K562 (cell line): ENCODE results near the gene PPP4R3A. TPM values are rescaled to one million over a fixed set of nuclear protein-coding genes. Genes with fewer than 3 reads are reported as not detected.

ENCODE experiments used
- ATAC-seq: fragments of 200-7000 bp; cut with Tn5 transposase; 3 replicates; pipeline ENCODE4 v1.9.1; 2020; ENCODE audit warnings: moderate library complexity
- BruUV-seq: library from RNA; stranded (reverse); fragments of 400-500 nt; replicated peaks from 2 replicates; lab custom pipeline; 2021; lab: Mats Ljungman, UMichigan
- CTCF ChIA-PET: fragments of 300-600 bp; formaldehyde crosslinking; extraction: SDS; loops from one replicate; lab custom pipeline; 2021; ENCODE audit warnings: low intra/inter-chr PET ratio; lab: Yijun Ruan, JAX
- POLR2A ChIA-PET: fragments of 300-600, 350-650 bp; sonication (Branson Sonifier 250); formaldehyde crosslinking; extraction: SDS; loops from one replicate; lab custom pipeline; 2021; ENCODE audit warnings: antibody characterized with exemption, inconsistent platforms; lab: Yijun Ruan, JAX
- DNase-seq, 4 experiments: peaks; one replicate each; pipeline versions ENCODE4 v3.0.0 to v3.0.0-alpha.2; 2011 to 2018; ENCODE audit warnings: low spot score in 3 of 4, mixed read lengths in 3 of 4; ENCODE audit errors: extremely low read depth in 1 of 4
- FAIRE-seq: peaks from 2 replicates; lab custom pipeline; 2011; peaks lifted over from hg19 to GRCh38; lab: Jason Lieb, UNC
- H2AFZ ChIP-seq: 2 replicates; pipeline ENCODE4 v1.6.0; 2011; ENCODE audit warnings: low read depth, low read length, control low read depth, inconsistent platforms
- H3K27ac ChIP-seq: fragments of 200-600 bp; 3 replicates; pipeline ENCODE4 v1.8.0; 2011; ENCODE audit warnings: low read depth, mild to moderate bottlenecking, control low read depth, inconsistent platforms, low read length, moderate library complexity, mixed read lengths; ENCODE audit errors: extremely low read depth
- H3K27me3 ChIP-seq, 2 experiments: fragments of 300-600 bp in 1 of 2; 2 replicates in 1 of 2; 3 replicates in 1 of 2; pipeline versions ENCODE4 v1.6.0 to v1.8.0; 2011; ENCODE audit warnings: inconsistent platforms in 2 of 2, low read length in 2 of 2, mild to moderate bottlenecking in 1 of 2, mixed read lengths in 1 of 2, moderate library complexity in 1 of 2; ENCODE audit not compliant: control insufficient read depth in 2 of 2, insufficient read depth in 2 of 2
- H3K36me3 ChIP-seq: fragments of 300-600 bp; 3 replicates; pipeline ENCODE4 v1.8.0; 2011; ENCODE audit warnings: mild to moderate bottlenecking, low read length, inconsistent platforms; ENCODE audit not compliant: control insufficient read depth, insufficient read depth
- H3K4me1 ChIP-seq, 2 experiments: fragments of 200-600 bp in 1 of 2; replicated peaks in 1 of 2; 2 replicates in 1 of 2; 3 replicates in 1 of 2; pipeline versions ENCODE4 v1.5.1 to v1.8.0; 2011; ENCODE audit warnings: inconsistent platforms in 2 of 2, low read length in 2 of 2, mild to moderate bottlenecking in 1 of 2, mixed read lengths in 1 of 2, moderate library complexity in 1 of 2; ENCODE audit not compliant: control insufficient read depth in 2 of 2, insufficient read depth in 2 of 2
- H3K4me2 ChIP-seq: 2 replicates; pipeline ENCODE4 v1.6.1; 2011; ENCODE audit warnings: low read length, control low read depth, inconsistent platforms, mixed read lengths; ENCODE audit not compliant: insufficient read depth
- H3K4me3 ChIP-seq: fragments of 200-600 bp; sonication (generic), shearing (Covaris generic); 2 replicates; pipeline ENCODE4 v1.5.1; 2016; ENCODE audit warnings: control low read depth, inconsistent platforms
- H3K79me2 ChIP-seq: fragments of 200-600 bp; 3 replicates; pipeline ENCODE4 v1.8.0; 2011; ENCODE audit warnings: low read length, inconsistent platforms; ENCODE audit not compliant: control insufficient read depth, insufficient read depth
- H3K9ac ChIP-seq, 2 experiments: 2 replicates each; pipeline versions ENCODE4 v1.6.0 to v1.6.1; 2011; ENCODE audit warnings: low read depth in 2 of 2, low read length in 2 of 2, control low read depth in 1 of 2, inconsistent platforms in 1 of 2, mild to moderate bottlenecking in 1 of 2, mixed read lengths in 1 of 2; ENCODE audit not compliant: insufficient read depth in 1 of 2
- H3K9me1 ChIP-seq: one replicate; pipeline ENCODE4 v1.6.0; 2011; ENCODE audit warnings: inconsistent platforms, mild to moderate bottlenecking, low read length, moderate library complexity; ENCODE audit not compliant: control insufficient read depth, insufficient read depth
- H3K9me3 ChIP-seq: replicated peaks from 2 replicates; pipeline ENCODE4 v1.5.1; 2011; ENCODE audit warnings: low read depth, low read length, inconsistent platforms; ENCODE audit not compliant: control insufficient read depth, insufficient read depth
- H4K20me1 ChIP-seq: replicated peaks from 2 replicates; pipeline ENCODE4 v1.6.1; 2011; ENCODE audit warnings: low read length, inconsistent platforms, mixed read lengths; ENCODE audit not compliant: control insufficient read depth, insufficient read depth
- CTCF ChIP-seq, 3 experiments: IDR thresholded peaks in 2 of 3; conservative IDR thresholded peaks in 1 of 3; 2 replicates each; pipeline ENCODE4 v1.5.1; 2011 to 2012; ENCODE audit warnings: low read length in 3 of 3, mild to moderate bottlenecking in 3 of 3, control low read depth in 2 of 3, improper control_type of control experiment in 1 of 3, inconsistent platforms in 1 of 3, low read depth in 1 of 3, mixed read lengths in 1 of 3, moderate library complexity in 1 of 3; ENCODE audit not compliant: insufficient read depth in 2 of 3
- MEIS2 ChIP-seq: fragments of 450-650 bp; IDR thresholded peaks from 2 replicates; pipeline ENCODE4 v1.6.1; 2014; ENCODE audit warnings: mild to moderate bottlenecking; ENCODE audit not compliant: partially characterized antibody
- NFXL1 ChIP-seq: fragments of 450-650 bp; formaldehyde crosslinking; IDR thresholded peaks from 2 replicates; pipeline ENCODE4 v1.4.0; 2021; ENCODE audit warnings: mild to moderate bottlenecking
- NONO ChIP-seq, 2 experiments: fragments of 200-400 bp in 1 of 2; fragments of 450-650 bp in 1 of 2; formaldehyde crosslinking in 1 of 2; IDR thresholded peaks; 2 replicates each; pipeline ENCODE4 v1.6.1; 2017; ENCODE audit warnings: low read depth in 2 of 2, mild to moderate bottlenecking in 2 of 2, moderate library complexity in 2 of 2, low read length in 1 of 2
- RAD21 ChIP-seq, 2 experiments: fragments of 250-450 bp in 1 of 2; fragments of 450-650 bp in 1 of 2; sonication (Bioruptor Pico) in 1 of 2; formaldehyde crosslinking in 1 of 2; IDR thresholded peaks in 1 of 2; conservative IDR thresholded peaks in 1 of 2; 2 replicates each; pipeline versions ENCODE4 v1.4.0 to v1.8.0; 2020 to 2022; ENCODE audit warnings: mild to moderate bottlenecking in 2 of 2, moderate library complexity in 1 of 2
- SRSF7 ChIP-seq: fragments of 200-400 bp; formaldehyde crosslinking; optimal IDR thresholded peaks from 2 replicates; pipeline ENCODE3; 2017; ENCODE audit warnings: mild to moderate bottlenecking, low read depth, low read length
- U2AF2 ChIP-seq: fragments of 200-400 bp; formaldehyde crosslinking; optimal IDR thresholded peaks from 2 replicates; pipeline ENCODE3; 2017; ENCODE audit warnings: low read depth, mild to moderate bottlenecking, low read length
- ZNF507 ChIP-seq: conservative IDR thresholded peaks from 2 replicates; pipeline ENCODE4 v1.6.1; 2017; ENCODE audit warnings: missing genetic modification characterization, missing compliant biosample characterization
- WGBS: fragments of 100-300 bp; shearing (Covaris generic); methylation state at CpG from one replicate; pipeline ENCODE4 v1.1.6; 2016; ENCODE audit warnings: low coverage, mixed read lengths; ENCODE audit not compliant: insufficient coverage; ENCODE audit errors: missing lambda C conversion rate; 5-methylcytosine and 5-hydroxymethylcytosine counted together
- in situ Hi-C: fragments of 300-500 bp; cut with MboI; formaldehyde crosslinking; loops from 4 replicates; pipeline ENCODE4 v1.15.0; 2018; ENCODE audit warnings: inconsistent platforms, mixed read lengths
- intact Hi-C: fragments of 100-400 bp; cut with micrococcal nuclease; formaldehyde crosslinking; loops from 2 replicates; pipeline ENCODE4 v1.14.2; 2022
- polyA plus RNA-seq, 8 experiments: library from polyadenylated mRNA; depleted of rRNA in 4 of 8; stranded (reverse) in 5 of 8; unstranded in 3 of 8; fragments of >200 nt; fragmentation: Nextera tagmentation in 2 of 8; fragmentation: Illumina TruSeq in 1 of 8; extraction: Ambion mirVana in 2 of 8; extraction: Trizol in 1 of 8; gene quantifications; 2 replicates each; pipeline versions ENCODE4 v1.2.1 to v1.2.3, GENCODE V29; 2011 to 2014; ENCODE audit warnings: inconsistent platforms in 1 of 8, missing spikeins in 1 of 8
- total RNA-seq, 7 experiments: library from RNA; depleted of rRNA in 6 of 7; stranded (reverse); fragments of >200 nt in 6 of 7; fragmentation: Illumina TruSeq in 2 of 7; extraction: Trizol in 2 of 7; gene quantifications; 2 replicates each; pipeline versions ENCODE4 v1.2.1 to v1.2.3, GENCODE V29; 2011 to 2021; ENCODE audit warnings: low replicate concordance in 1 of 7

The PPP4R3A gene
- total and polyA plus RNA-seq, 9 of the 15 experiments (the other 6 are each of a cell fraction or from before 2014, with no cell fraction given): 9.5 to 54.9 (median 44.9) TPM

GRCh38 chr14:91484744-91485143, 25.4 kb downstream of the PPP4R3A start:
- H3K27me3 ChIP-seq: no peaks in the 10 kb centered on the region
- no peak for ATAC-seq
- H3K36me3 ChIP-seq: peaks cover 89% of the 10 kb centered on the region
- DNase-seq: no peak
- H3K27ac ChIP-seq: no peak overlapping the region
- CTCF ChIA-PET: no interaction called here
- no peaks in the 10 kb centered on the region for H3K9me3 ChIP-seq
- no peak overlapping the region for H3K4me2 ChIP-seq
- no peak for TF ChIP-seq ZNF507 (tag)
- no peak for TF ChIP-seq SRSF7
- TF ChIP-seq U2AF2: no peak
- WGBS: 69% methylated on average over 2 of the region's 2 CpGs
- POLR2A ChIA-PET: no interaction called here
- H3K9me1 ChIP-seq: no peaks in the 10 kb centered on the region
- FAIRE-seq: no peak
- H4K20me1 ChIP-seq: no peaks in the 10 kb centered on the region; the same call in 1 of the 2 replicates
- intact Hi-C loops (no loop called here), in situ Hi-C loops (no loop called here)
- H3K79me2 ChIP-seq: peaks cover 70% of the 10 kb centered on the region
- H3K4me1 ChIP-seq: no peaks in the 10 kb centered on the region; a peak in 1 of 5 replicates
- H3K4me3 ChIP-seq: no peak overlapping the region
- BruUV-seq: no TSS peak
- no peak overlapping the region for H2AFZ ChIP-seq
- H3K9ac ChIP-seq: no peak overlapping the region

GRCh38 chr14:91484186-91484585, 25.9 kb downstream of the PPP4R3A start:
- Histone ChIP-seq H3K4me2 (no peak overlapping the region), H3K9me1 (no peaks in the 10 kb centered on the region), H3K9me3 (no peaks in the 10 kb centered on the region), H4K20me1 (no peaks in the 10 kb centered on the region; the same call in 1 of the 2 replicates), H3K79me2 (peaks cover 66% of the 10 kb centered on the region), H3K27ac (no peak overlapping the region), H3K36me3 (peaks cover 87% of the 10 kb centered on the region), H3K4me1 (no peaks in the 10 kb centered on the region; a peak in 1 of 5 replicates), H3K4me3 (no peak overlapping the region), H2AFZ (no peak overlapping the region), H3K27me3 (no peaks in the 10 kb centered on the region), H3K9ac (no peak overlapping the region)
- DNase-seq: no peak
- BruUV-seq: no TSS peak
- POLR2A ChIA-PET: no interaction called here
- WGBS: 58% methylated on average over 3 of the region's 3 CpGs
- in situ Hi-C loops (no loop called here), intact Hi-C loops (no loop called here)
- CTCF ChIA-PET: no interaction called here
- FAIRE-seq: peak; percentile 40
- ATAC-seq: 0 out of 3 replicates have a peak, but pooled peaks have one; percentile 47
- peak in 1 of 2 experiments; percentile 45; a peak in 2 of 4 replicates for TF ChIP-seq RAD21 (CRISPR knock-in tag; conservative IDR thresholded peaks at IDR 0.05 in 1 of 2, IDR thresholded peaks at IDR 0.05 in 1 of 2)
- TF ChIP-seq NONO (IDR thresholded peaks at IDR 0.05; ENCODE audit: low read depth in 2 of 2, low read length in 1 of 2): no peak
- TF ChIP-seq NFXL1 (CRISPR knock-in tag): no peak
- TF ChIP-seq MEIS2: peak; percentile 23
- TF ChIP-seq CTCF (IDR thresholded peaks at IDR 0.05 in 2 of 3, conservative IDR thresholded peaks at IDR 0.05 in 1 of 3; ENCODE audit: insufficient read depth in 2 of 3, low read depth in 1 of 3, low read length in 3 of 3): peak in 2 of 3 experiments; percentile 17 to 40; a peak in 2 of 6 replicates
